Stomach (tissue), 4 donors: ENCODE results near the gene NUP210.

Experiments used
- EP300 ChIP-seq: sonication (generic); formaldehyde crosslinking; IDR thresholded peaks from one replicate; pipeline ENCODE4 v1.6.1; 2017; ENCODE audit warnings: antibody characterized with exemption
- POLR2A ChIP-seq, 4 donors: fragments of 450-650 bp; IDR thresholded peaks; one replicate each; pipeline ENCODE4 v1.6.1; 2016; ENCODE audit warnings: antibody characterized with exemption in 4 of 4, control low read depth in 2 of 4, mild to moderate bottlenecking in 1 of 4, moderate library complexity in 1 of 4
- POLR2AphosphoS5 ChIP-seq, 3 donors: sonication (generic); formaldehyde crosslinking; IDR thresholded peaks; one replicate each; pipeline ENCODE4 v1.6.1; 2016; ENCODE audit warnings: antibody characterized with exemption in 3 of 3
- TF ChIP-seq, protein P1 (sequence below), 7 experiments: fragments of 450-650 bp in 4 of 7; fragments of 200-600 bp in 3 of 7; sonication (generic) in 3 of 7; IDR thresholded peaks; one replicate each; pipeline ENCODE4 v1.5.1; 2016 to 2019; ENCODE audit warnings: antibody characterized with exemption in 7 of 7, control low read depth in 2 of 7, mild to moderate bottlenecking in 1 of 7

DNA sequence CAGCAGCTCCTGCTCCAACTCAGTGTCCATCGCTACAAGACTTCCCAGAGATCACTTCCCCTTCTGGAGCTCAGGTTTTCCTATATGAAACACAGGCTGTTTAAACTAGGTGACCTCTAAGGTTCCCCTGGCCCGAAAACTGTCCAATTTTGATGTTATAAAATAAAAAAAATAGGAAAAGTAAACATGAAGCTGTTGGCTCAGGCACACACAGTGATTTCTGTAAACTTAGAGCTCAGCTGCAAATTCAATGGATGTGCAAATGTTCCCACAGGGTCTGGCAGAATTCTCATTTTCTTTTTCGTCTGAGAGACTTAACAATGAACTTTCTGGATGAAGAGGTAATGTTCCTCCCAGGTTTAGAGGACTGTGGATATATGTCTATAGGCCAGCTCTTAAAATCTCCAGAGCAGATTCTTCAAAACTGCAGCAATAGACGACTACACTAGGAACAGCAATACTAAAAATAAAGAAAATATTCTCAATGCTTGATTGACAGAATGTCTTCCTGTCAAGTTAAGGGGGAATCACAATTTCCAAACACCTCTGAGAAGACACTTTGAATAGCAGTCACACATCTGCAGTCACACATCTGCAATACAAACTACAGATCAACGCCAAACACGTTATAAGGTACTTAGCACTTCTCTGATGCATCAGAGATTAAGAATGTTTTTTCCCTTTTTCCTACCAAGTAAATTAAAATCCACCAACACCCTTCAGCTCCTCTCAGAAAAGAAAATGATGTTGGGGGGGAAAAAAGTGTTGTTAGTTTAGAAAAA is 2.8 kb downstream of the NUP210 start:
- TF ChIP-seq, protein P1, sequence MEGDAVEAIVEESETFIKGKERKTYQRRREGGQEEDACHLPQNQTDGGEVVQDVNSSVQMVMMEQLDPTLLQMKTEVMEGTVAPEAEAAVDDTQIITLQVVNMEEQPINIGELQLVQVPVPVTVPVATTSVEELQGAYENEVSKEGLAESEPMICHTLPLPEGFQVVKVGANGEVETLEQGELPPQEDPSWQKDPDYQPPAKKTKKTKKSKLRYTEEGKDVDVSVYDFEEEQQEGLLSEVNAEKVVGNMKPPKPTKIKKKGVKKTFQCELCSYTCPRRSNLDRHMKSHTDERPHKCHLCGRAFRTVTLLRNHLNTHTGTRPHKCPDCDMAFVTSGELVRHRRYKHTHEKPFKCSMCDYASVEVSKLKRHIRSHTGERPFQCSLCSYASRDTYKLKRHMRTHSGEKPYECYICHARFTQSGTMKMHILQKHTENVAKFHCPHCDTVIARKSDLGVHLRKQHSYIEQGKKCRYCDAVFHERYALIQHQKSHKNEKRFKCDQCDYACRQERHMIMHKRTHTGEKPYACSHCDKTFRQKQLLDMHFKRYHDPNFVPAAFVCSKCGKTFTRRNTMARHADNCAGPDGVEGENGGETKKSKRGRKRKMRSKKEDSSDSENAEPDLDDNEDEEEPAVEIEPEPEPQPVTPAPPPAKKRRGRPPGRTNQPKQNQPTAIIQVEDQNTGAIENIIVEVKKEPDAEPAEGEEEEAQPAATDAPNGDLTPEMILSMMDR (IDR thresholded peaks at IDR 0.05): no peak
- no peak for TF ChIP-seq POLR2A (IDR thresholded peaks at IDR 0.05)
- no peak for TF ChIP-seq POLR2AphosphoS5 (IDR thresholded peaks at IDR 0.05)
- TF ChIP-seq EP300: no peak
